HEK293 (cell line): ENCODE data around the gene SHISA5.

Source experiments
- CTCF ChIA-PET: fragments of 350-600 bp; formaldehyde crosslinking; extraction: SDS; loops from one replicate; lab custom pipeline; 2021; ENCODE audit warnings: antibody characterized with exemption; lab: Yijun Ruan, JAX
- POLR2A ChIA-PET: fragments of 300-600 bp; formaldehyde crosslinking; extraction: SDS; loops from one replicate; lab custom pipeline; 2020; ENCODE audit warnings: antibody characterized with exemption, inconsistent platforms; lab: Yijun Ruan, JAX
- H3K27ac ChIP-seq: fragments of 200-500 bp; sonication (Bioruptor generic); 2 replicates; pipeline ENCODE4 v1.5.1; 2014; ENCODE audit warnings: low read depth, low read length, control low read depth, inconsistent platforms; ENCODE audit errors: extremely low read depth
- H3K36me3 ChIP-seq, 2 experiments: fragments of 200-500 bp in 1 of 2; sonication (Bioruptor generic) in 1 of 2; 1 replicate in 1 of 2; 2 replicates in 1 of 2; pipeline ENCODE4 v1.5.1; 2014 to 2017; ENCODE audit warnings: inconsistent platforms in 2 of 2, low read length in 2 of 2; ENCODE audit not compliant: control insufficient read depth in 2 of 2, insufficient read depth in 1 of 2
- H3K4me1 ChIP-seq: fragments of 200-500 bp; sonication (Bioruptor generic); 2 replicates; pipeline ENCODE4 v1.5.1; 2014; ENCODE audit warnings: mild to moderate bottlenecking, low read length, inconsistent platforms; ENCODE audit not compliant: control insufficient read depth, insufficient read depth
- H3K4me3 ChIP-seq: 2 replicates; pipeline ENCODE4 v1.5.1; 2011; ENCODE audit warnings: low read depth, mild to moderate bottlenecking, control low read depth, low read length, moderate library complexity
- H3K9me3 ChIP-seq: fragments of 200-500 bp; sonication (Bioruptor generic); 2 replicates; pipeline ENCODE4 v1.5.1; 2014; ENCODE audit warnings: low read depth, low read length, inconsistent platforms; ENCODE audit not compliant: control insufficient read depth, insufficient read depth
- MEIS1 ChIP-seq: sonication (generic); formaldehyde crosslinking; IDR thresholded peaks from 2 replicates; pipeline ENCODE4 v1.8.1; 2022; ENCODE audit warnings: missing genetic modification reagents, mild to moderate bottlenecking, borderline replicate concordance
- SP7 ChIP-seq: fragments of 450-650 bp; formaldehyde crosslinking; IDR thresholded peaks from 2 replicates; pipeline ENCODE4 v1.5.1; 2016; ENCODE audit warnings: missing biosample characterization, missing genetic modification characterization
- WT1 ChIP-seq: fragments of 450-650 bp; formaldehyde crosslinking; IDR thresholded peaks from 2 replicates; pipeline ENCODE4 v1.5.1; 2016; ENCODE audit warnings: missing biosample characterization, missing genetic modification characterization
- YY1 ChIP-seq: fragments of 450-650 bp; formaldehyde crosslinking; IDR thresholded peaks from 2 replicates; pipeline ENCODE4 v1.5.1; 2018; ENCODE audit warnings: missing biosample characterization, missing genetic modification characterization
- ZBTB6 ChIP-seq: fragments of 450-650 bp; formaldehyde crosslinking; IDR thresholded peaks from 2 replicates; pipeline ENCODE4 v1.5.1; 2017; ENCODE audit warnings: missing biosample characterization, missing genetic modification characterization
- ZEB2 ChIP-seq: fragments of 450-650 bp; formaldehyde crosslinking; IDR thresholded peaks from 2 replicates; pipeline ENCODE4 v1.5.1; 2016; ENCODE audit warnings: missing biosample characterization, missing genetic modification characterization
- ZNF121 ChIP-seq: fragments of 450-650 bp; formaldehyde crosslinking; IDR thresholded peaks from 2 replicates; pipeline ENCODE4 v1.5.1; 2016; ENCODE audit warnings: missing biosample characterization, missing genetic modification characterization
- ZNF138 ChIP-seq: fragments of 450-650 bp; formaldehyde crosslinking; IDR thresholded peaks from 2 replicates; pipeline ENCODE4 v1.5.1; 2016; ENCODE audit warnings: missing biosample characterization, missing genetic modification characterization, borderline replicate concordance
- ZNF221 ChIP-seq: fragments of 450-650 bp; formaldehyde crosslinking; IDR thresholded peaks from 2 replicates; pipeline ENCODE4 v1.5.1; 2017; ENCODE audit warnings: missing biosample characterization, missing genetic modification characterization, borderline replicate concordance
- ZNF24 ChIP-seq: fragments of 450-650 bp; formaldehyde crosslinking; IDR thresholded peaks from 2 replicates; pipeline ENCODE4 v1.5.1; 2016; ENCODE audit warnings: missing biosample characterization, missing genetic modification characterization
- ZNF423 ChIP-seq: fragments of 450-650 bp; formaldehyde crosslinking; IDR thresholded peaks from 2 replicates; pipeline ENCODE4 v1.5.1; 2016; ENCODE audit warnings: missing biosample characterization, missing genetic modification characterization
- ZNF626 ChIP-seq: fragments of 450-650 bp; sonication (Bioruptor Pico); formaldehyde crosslinking; IDR thresholded peaks from 2 replicates; pipeline ENCODE4 v1.5.1; 2018; ENCODE audit warnings: missing biosample characterization, missing genetic modification characterization, inconsistent platforms
- ZNF639 ChIP-seq: fragments of 450-650 bp; formaldehyde crosslinking; IDR thresholded peaks from 2 replicates; pipeline ENCODE4 v1.5.1; 2016; ENCODE audit warnings: missing biosample characterization, missing genetic modification characterization
- ZNF658 ChIP-seq: fragments of 450-650 bp; formaldehyde crosslinking; IDR thresholded peaks from 2 replicates; pipeline ENCODE4; 2016; ENCODE audit warnings: missing biosample characterization, missing genetic modification characterization
- ZNF791 ChIP-seq: fragments of 450-650 bp; formaldehyde crosslinking; IDR thresholded peaks from 2 replicates; pipeline ENCODE4 v1.5.1; 2016; ENCODE audit warnings: missing biosample characterization, missing genetic modification characterization
- ZSCAN30 ChIP-seq: fragments of 450-650 bp; IDR thresholded peaks from 2 replicates; pipeline ENCODE4 v1.5.1; 2018; ENCODE audit warnings: missing biosample characterization, mild to moderate bottlenecking, missing genetic modification characterization, moderate library complexity
- ZSCAN4 ChIP-seq: fragments of 450-650 bp; formaldehyde crosslinking; IDR thresholded peaks from 2 replicates; pipeline ENCODE4 v1.5.1; 2017; ENCODE audit warnings: missing biosample characterization, missing genetic modification characterization
- TF ChIP-seq, protein P1 (sequence below): fragments of 450-650 bp; formaldehyde crosslinking; IDR thresholded peaks from 2 replicates; pipeline ENCODE4 v1.5.1; 2016; ENCODE audit warnings: missing biosample characterization, missing genetic modification characterization
- TF ChIP-seq, protein P2 (sequence below): fragments of 450-650 bp; formaldehyde crosslinking; IDR thresholded peaks from 2 replicates; pipeline ENCODE4 v1.5.1; 2016; ENCODE audit warnings: missing biosample characterization, missing genetic modification characterization, low read depth
- TF ChIP-seq, protein P3 (sequence below): fragments of 450-650 bp; formaldehyde crosslinking; IDR thresholded peaks from 2 replicates; pipeline ENCODE4 v1.5.1; 2016; ENCODE audit warnings: missing biosample characterization, missing genetic modification characterization
- TF ChIP-seq, protein P4 (sequence below): fragments of 450-650 bp; formaldehyde crosslinking; IDR thresholded peaks from 2 replicates; pipeline ENCODE4 v1.5.1; 2016; ENCODE audit warnings: missing biosample characterization, missing genetic modification characterization

SHISA5 gene

DNA sequence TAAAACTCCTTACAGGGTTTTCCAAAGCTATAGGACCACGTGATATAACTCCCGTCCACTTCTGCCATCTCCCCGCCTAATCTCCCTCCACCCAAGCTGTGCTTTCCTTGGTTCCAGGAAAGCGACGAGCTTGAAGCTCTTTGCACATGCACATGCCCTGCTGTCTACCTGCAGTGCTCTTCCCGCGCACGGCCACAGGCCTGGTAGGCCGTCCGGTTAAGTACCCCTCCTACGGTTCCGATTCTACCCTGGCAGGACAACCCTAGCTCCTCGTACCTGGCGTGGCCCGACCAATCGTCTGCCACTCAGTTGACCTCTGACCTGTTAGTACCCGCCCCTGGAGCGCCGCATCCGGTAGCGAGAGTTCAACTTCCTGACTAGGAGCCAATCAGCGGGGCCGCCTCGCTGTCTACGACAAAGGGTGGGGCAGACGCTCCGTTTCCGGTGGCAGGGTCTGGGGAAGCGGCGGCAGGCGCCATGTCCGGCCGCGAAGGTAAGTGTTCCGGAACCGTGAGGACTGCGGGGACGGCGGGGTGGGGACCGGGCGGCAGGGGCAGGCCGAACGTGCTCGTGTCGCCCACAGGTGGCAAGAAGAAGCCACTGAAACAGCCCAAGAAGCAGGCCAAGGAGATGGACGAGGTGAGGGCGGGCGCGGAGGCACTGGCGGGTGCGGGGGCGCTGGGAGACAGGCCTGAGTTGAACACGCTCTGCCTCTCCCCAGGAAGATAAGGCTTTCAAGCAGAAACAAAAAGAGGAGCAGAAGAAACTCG lies 64.0 kb downstream of the SHISA5 start, which contains the start of the genes CCDC51 and TMA7 (continued):
- TF ChIP-seq ZNF639 (tag by site-specific recombination): no peak
- no peak for TF ChIP-seq ZNF24 (tag by site-specific recombination)
- TF ChIP-seq, protein P1, sequence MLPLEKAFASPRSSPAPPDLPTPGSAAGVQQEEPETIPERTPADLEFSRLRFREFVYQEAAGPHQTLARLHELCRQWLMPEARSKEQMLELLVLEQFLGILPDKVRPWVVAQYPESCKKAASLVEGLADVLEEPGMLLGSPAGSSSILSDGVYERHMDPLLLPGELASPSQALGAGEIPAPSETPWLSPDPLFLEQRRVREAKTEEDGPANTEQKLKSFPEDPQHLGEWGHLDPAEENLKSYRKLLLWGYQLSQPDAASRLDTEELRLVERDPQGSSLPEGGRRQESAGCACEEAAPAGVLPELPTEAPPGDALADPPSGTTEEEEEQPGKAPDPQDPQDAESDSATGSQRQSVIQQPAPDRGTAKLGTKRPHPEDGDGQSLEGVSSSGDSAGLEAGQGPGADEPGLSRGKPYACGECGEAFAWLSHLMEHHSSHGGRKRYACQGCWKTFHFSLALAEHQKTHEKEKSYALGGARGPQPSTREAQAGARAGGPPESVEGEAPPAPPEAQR (tag by site-specific recombination): no peak
- TF ChIP-seq, protein P2, sequence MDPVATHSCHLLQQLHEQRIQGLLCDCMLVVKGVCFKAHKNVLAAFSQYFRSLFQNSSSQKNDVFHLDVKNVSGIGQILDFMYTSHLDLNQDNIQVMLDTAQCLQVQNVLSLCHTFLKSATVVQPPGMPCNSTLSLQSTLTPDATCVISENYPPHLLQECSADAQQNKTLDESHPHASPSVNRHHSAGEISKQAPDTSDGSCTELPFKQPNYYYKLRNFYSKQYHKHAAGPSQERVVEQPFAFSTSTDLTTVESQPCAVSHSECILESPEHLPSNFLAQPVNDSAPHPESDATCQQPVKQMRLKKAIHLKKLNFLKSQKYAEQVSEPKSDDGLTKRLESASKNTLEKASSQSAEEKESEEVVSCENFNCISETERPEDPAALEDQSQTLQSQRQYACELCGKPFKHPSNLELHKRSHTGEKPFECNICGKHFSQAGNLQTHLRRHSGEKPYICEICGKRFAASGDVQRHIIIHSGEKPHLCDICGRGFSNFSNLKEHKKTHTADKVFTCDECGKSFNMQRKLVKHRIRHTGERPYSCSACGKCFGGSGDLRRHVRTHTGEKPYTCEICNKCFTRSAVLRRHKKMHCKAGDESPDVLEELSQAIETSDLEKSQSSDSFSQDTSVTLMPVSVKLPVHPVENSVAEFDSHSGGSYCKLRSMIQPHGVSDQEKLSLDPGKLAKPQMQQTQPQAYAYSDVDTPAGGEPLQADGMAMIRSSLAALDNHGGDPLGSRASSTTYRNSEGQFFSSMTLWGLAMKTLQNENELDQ (tag by site-specific recombination): no peak

GRCh38 chr3:48437812-48438211 lies 66.2 kb downstream of the SHISA5 start:
- Histone ChIP-seq H3K36me3 (peaks cover 11 to 33% of the 10 kb centered on the region in 2 experiments; a peak in 2 of 3 replicates), H3K4me3 (no peak overlapping the region), H3K27ac (no peak overlapping the region), H3K4me1 (no peaks in the 10 kb centered on the region), H3K9me3 (no peaks in the 10 kb centered on the region)
- ChIA-PET CTCF (interaction anchor here (0.7 kb wide), 1 partner anchor 243 kb away, joined by 4 read pairs; no protein-coding TSS in a partner anchor), POLR2A (interaction anchor here (2.5 kb wide), 1 partner anchor 9 kb away, joined by 22 read pairs; the partner anchor contains the start of gene ATRIP)
- TF ChIP-seq ZNF138 (no peak), MEIS1 (CRISPR knock-in tag) (no peak), YY1 (tag by site-specific recombination) (no peak), ZEB2 (tag by site-specific recombination) (no peak), ZBTB6 (tag by site-specific recombination) (no peak), ZSCAN4 (tag by site-specific recombination) (no peak), ZNF626 (tag by site-specific recombination) (no peak), ZNF221 (no peak), ZSCAN30 (tag by site-specific recombination) (no peak), ZNF423 (no peak), ZNF658 (tag by site-specific recombination) (no peak), ZNF791 (tag by site-specific recombination) (no peak), SP7 (no peak), ZNF121 (tag by site-specific recombination) (no peak), WT1 (tag by site-specific recombination) (no peak)
- TF ChIP-seq, protein P3, sequence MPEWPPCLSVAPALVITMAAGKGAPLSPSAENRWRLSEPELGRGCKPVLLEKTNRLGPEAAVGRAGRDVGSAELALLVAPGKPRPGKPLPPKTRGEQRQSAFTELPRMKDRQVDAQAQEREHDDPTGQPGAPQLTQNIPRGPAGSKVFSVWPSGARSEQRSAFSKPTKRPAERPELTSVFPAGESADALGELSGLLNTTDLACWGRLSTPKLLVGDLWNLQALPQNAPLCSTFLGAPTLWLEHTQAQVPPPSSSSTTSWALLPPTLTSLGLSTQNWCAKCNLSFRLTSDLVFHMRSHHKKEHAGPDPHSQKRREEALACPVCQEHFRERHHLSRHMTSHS (tag by site-specific recombination): no peak
- TF ChIP-seq, protein P4, sequence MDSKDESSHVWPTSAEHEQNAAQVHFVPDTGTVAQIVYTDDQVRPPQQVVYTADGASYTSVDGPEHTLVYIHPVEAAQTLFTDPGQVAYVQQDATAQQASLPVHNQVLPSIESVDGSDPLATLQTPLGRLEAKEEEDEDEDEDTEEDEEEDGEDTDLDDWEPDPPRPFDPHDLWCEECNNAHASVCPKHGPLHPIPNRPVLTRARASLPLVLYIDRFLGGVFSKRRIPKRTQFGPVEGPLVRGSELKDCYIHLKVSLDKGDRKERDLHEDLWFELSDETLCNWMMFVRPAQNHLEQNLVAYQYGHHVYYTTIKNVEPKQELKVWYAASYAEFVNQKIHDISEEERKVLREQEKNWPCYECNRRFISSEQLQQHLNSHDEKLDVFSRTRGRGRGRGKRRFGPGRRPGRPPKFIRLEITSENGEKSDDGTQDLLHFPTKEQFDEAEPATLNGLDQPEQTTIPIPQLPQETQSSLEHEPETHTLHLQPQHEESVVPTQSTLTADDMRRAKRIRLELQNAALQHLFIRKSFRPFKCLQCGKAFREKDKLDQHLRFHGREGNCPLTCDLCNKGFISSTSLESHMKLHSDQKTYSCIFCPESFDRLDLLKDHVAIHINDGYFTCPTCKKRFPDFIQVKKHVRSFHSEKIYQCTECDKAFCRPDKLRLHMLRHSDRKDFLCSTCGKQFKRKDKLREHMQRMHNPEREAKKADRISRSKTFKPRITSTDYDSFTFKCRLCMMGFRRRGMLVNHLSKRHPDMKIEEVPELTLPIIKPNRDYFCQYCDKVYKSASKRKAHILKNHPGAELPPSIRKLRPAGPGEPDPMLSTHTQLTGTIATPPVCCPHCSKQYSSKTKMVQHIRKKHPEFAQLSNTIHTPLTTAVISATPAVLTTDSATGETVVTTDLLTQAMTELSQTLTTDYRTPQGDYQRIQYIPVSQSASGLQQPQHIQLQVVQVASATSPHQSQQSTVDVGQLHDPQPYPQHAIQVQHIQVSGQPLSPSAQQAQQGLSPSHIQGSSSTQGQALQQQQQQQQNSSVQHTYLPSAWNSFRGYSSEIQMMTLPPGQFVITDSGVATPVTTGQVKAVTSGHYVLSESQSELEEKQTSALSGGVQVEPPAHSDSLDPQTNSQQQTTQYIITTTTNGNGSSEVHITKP (tag by site-specific recombination): no peak
